Measurements from ENCODE around the gene NIBAN1. TPM values are rescaled to one million over a fixed set of nuclear protein-coding genes. Genes with fewer than 3 reads are reported as not detected.

The NIBAN1 gene
- total RNA-seq, 1 donor from 2014 or later: 97.4 TPM

GRCh38 chr1:184988506-184988905, 14.2 kb upstream of the NIBAN1 start:
- no peaks in the 10 kb centered on the region for H3K27me3 ChIP-seq (ENCODE audit: control insufficient read depth, insufficient read depth, low read length)
- H3K4me3 ChIP-seq (ENCODE audit: low read depth, low read length): no peak overlapping the region
- TF ChIP-seq CTCF (IDR thresholded peaks at IDR 0.05; ENCODE audit: insufficient read depth, low read length, severe bottlenecking): no peak
- no peaks in the 10 kb centered on the region for H3K36me3 ChIP-seq (ENCODE audit: control insufficient read depth, insufficient read depth, low read length)
- DNase-seq (ENCODE audit: low read depth): no peak
- FAIRE-seq: no peak

GRCh38 chr1:184987696-184988095, 13.4 kb upstream of the NIBAN1 start:
- no peak for FAIRE-seq
- H3K4me3 ChIP-seq (ENCODE audit: low read depth, low read length): no peak overlapping the region
- no peaks in the 10 kb centered on the region for H3K27me3 ChIP-seq (ENCODE audit: control insufficient read depth, insufficient read depth, low read length)
- H3K36me3 ChIP-seq (ENCODE audit: control insufficient read depth, insufficient read depth, low read length): no peaks in the 10 kb centered on the region
- TF ChIP-seq CTCF (IDR thresholded peaks at IDR 0.05; ENCODE audit: insufficient read depth, low read length, severe bottlenecking): no peak
- DNase-seq (ENCODE audit: low read depth): no peak

DNA sequence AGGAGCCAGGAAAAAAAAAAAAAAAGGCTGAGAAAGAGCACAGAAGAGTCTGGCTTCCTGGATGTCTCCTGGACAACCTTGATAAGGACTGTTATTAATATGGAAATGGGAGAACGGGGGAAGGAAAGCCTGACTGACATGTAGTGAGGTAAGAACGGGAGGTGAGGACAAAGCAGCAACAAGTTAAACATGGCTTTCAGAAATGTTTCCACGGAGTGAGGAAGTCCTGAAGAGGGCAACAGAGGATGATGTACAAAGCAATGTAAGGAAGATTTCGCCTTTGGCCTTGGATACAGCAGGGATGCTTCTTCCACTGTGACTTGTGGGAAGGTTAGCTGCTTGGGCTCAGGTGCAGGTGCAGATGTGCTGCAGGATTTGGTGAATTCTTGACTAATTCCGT, 11.9 kb upstream of the NIBAN1 start:
- no peaks in the 10 kb centered on the region for H3K27me3 ChIP-seq (ENCODE audit: control insufficient read depth, insufficient read depth, low read length)
- no peak for FAIRE-seq
- peak; percentile 43 for DNase-seq (ENCODE audit: low read depth)
- H3K4me3 ChIP-seq (ENCODE audit: low read depth, low read length): no peak overlapping the region
- H3K36me3 ChIP-seq (ENCODE audit: control insufficient read depth, insufficient read depth, low read length): no peaks in the 10 kb centered on the region
- TF ChIP-seq CTCF (IDR thresholded peaks at IDR 0.05; ENCODE audit: insufficient read depth, low read length, severe bottlenecking): peak; percentile 41

GRCh38 chr1:184982002-184982954, 8.0 kb upstream of the NIBAN1 start:
- FAIRE-seq (no peak), DNase-seq (ENCODE audit: low read depth) (peak; percentile 64)
- H3K27me3 ChIP-seq (ENCODE audit: control insufficient read depth, insufficient read depth, low read length): no peaks in the 10 kb centered on the region
- TF ChIP-seq CTCF (IDR thresholded peaks at IDR 0.05; ENCODE audit: insufficient read depth, low read length, severe bottlenecking): peak; percentile 93
- no peaks in the 10 kb centered on the region for H3K36me3 ChIP-seq (ENCODE audit: control insufficient read depth, insufficient read depth, low read length)
- no peak overlapping the region for H3K4me3 ChIP-seq (ENCODE audit: low read depth, low read length)

DNA sequence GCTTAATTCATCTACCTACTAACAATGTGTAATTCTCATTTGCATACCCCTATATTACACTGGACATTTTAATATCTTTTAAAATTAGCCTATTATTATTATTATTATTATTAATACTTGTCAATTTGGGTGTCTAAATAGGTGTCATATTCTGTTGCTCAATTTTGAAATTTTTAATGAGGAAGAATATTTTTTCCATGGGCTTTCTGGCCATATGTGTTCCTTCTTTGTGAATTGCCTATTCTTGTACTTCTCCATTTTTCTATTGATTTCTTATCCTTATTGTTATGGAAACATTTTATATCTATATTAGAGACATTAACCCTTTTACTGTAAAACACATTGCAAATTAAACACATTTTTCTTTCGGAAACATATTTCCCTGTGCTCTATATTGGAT, 6.4 kb upstream of the NIBAN1 start:
- DNase-seq (ENCODE audit: low read depth) (no peak), FAIRE-seq (no peak)
- Histone ChIP-seq H3K36me3 (ENCODE audit: control insufficient read depth, insufficient read depth, low read length) (no peaks in the 10 kb centered on the region), H3K27me3 (ENCODE audit: control insufficient read depth, insufficient read depth, low read length) (no peaks in the 10 kb centered on the region), H3K4me3 (ENCODE audit: low read depth, low read length) (no peak overlapping the region)
- no peak for TF ChIP-seq CTCF (IDR thresholded peaks at IDR 0.05; ENCODE audit: insufficient read depth, low read length, severe bottlenecking)

Measured in bronchial epithelial cell (primary cell).